K562 (cell line): Measurements from ENCODE around the gene SPATS2L. TPM values are rescaled to one million over a fixed set of nuclear protein-coding genes. Genes with fewer than 3 reads are reported as not detected.
A peak's percentile ranks its signal among the peaks of the same experiment; 100 is the strongest.

ENCODE experiments used
- GATAD2A ChIP-seq: fragments of 450-650 bp; IDR thresholded peaks from 2 replicates; pipeline ENCODE4 v1.6.1; 2017
- POLR2B ChIP-seq: fragments of 450-650 bp; IDR thresholded peaks from 2 replicates; pipeline ENCODE4 v1.6.1; 2018; ENCODE audit warnings: low read depth; ENCODE audit not compliant: partially characterized antibody
- PRPF4 ChIP-seq: fragments of 200-400 bp; formaldehyde crosslinking; IDR thresholded peaks from one replicate; pipeline ENCODE4 v1.6.1; 2017; ENCODE audit warnings: low read length, low read depth, mild to moderate bottlenecking; ENCODE audit not compliant: insufficient read depth, poor library complexity, severe bottlenecking
- RBM14 ChIP-seq: fragments of 200-400 bp; formaldehyde crosslinking; IDR thresholded peaks from 2 replicates; pipeline ENCODE4 v1.6.1; 2018; ENCODE audit warnings: low read depth, mild to moderate bottlenecking, low read length, moderate library complexity, borderline replicate concordance; ENCODE audit not compliant: insufficient read depth
- THRB ChIP-seq: fragments of 450-650 bp; formaldehyde crosslinking; conservative IDR thresholded peaks from 2 replicates; pipeline ENCODE4 v1.4.0; 2022; ENCODE audit warnings: mild to moderate bottlenecking, missing genetic modification characterization
- ZNF143 ChIP-seq: sonication (generic); formaldehyde crosslinking; IDR thresholded peaks from 2 replicates; pipeline ENCODE4 v1.9.0; 2022; ENCODE audit warnings: mild to moderate bottlenecking, missing genetic modification reagents
- ZNF282 ChIP-seq: sonication (generic); formaldehyde crosslinking; IDR thresholded peaks from 2 replicates; pipeline ENCODE4 v1.8.1; 2023; ENCODE audit warnings: missing genetic modification reagents
- ZNF518B ChIP-seq: fragments of 250-450 bp; sonication (Bioruptor Pico); IDR thresholded peaks from 2 replicates; pipeline ENCODE4 v1.5.0; 2021; ENCODE audit warnings: mild to moderate bottlenecking, moderate library complexity
- polyA plus RNA-seq, 8 experiments: library from polyadenylated mRNA; depleted of rRNA in 4 of 8; stranded (reverse) in 5 of 8; unstranded in 3 of 8; fragments of >200 nt; fragmentation: Nextera tagmentation in 2 of 8; fragmentation: Illumina TruSeq in 1 of 8; extraction: Ambion mirVana in 2 of 8; extraction: Trizol in 1 of 8; gene quantifications; 2 replicates each; pipeline versions ENCODE4 v1.2.1 to v1.2.3, GENCODE V29; 2011 to 2014; ENCODE audit warnings: inconsistent platforms in 1 of 8, missing spikeins in 1 of 8
- total RNA-seq, 7 experiments: library from RNA; depleted of rRNA in 6 of 7; stranded (reverse); fragments of >200 nt in 6 of 7; fragmentation: Illumina TruSeq in 2 of 7; extraction: Trizol in 2 of 7; gene quantifications; 2 replicates each; pipeline versions ENCODE4 v1.2.1 to v1.2.3, GENCODE V29; 2011 to 2021; ENCODE audit warnings: low replicate concordance in 1 of 7
- TF ChIP-seq, protein P1 (sequence below), 2 experiments: fragments of 450-650 bp in 1 of 2; sonication (generic) in 1 of 2; formaldehyde crosslinking in 1 of 2; IDR thresholded peaks; 2 replicates each; pipeline versions ENCODE4 v1.7.1 to v1.9.0; 2016 to 2022; ENCODE audit warnings: inconsistent platforms in 1 of 2, mild to moderate bottlenecking in 1 of 2, missing genetic modification reagents in 1 of 2
- TF ChIP-seq, protein P2 (sequence below), 2 experiments: IDR thresholded peaks; 2 replicates each; pipeline ENCODE4 v1.6.1; 2011; ENCODE audit warnings: borderline replicate concordance in 1 of 2, control low read depth in 1 of 2, low read depth in 1 of 2, low read length in 1 of 2, mild to moderate bottlenecking in 1 of 2, mixed read lengths in 1 of 2, moderate library complexity in 1 of 2; ENCODE audit not compliant: insufficient read depth in 1 of 2, insufficient read length in 1 of 2, poor library complexity in 1 of 2, severe bottlenecking in 1 of 2; ENCODE audit errors: extremely low read depth in 1 of 2

SPATS2L gene
- total and polyA plus RNA-seq, 9 of the 15 experiments (the other 6 are each of a cell fraction or from before 2014, with no cell fraction given) = 11.3 to 41.5 (median 24.9) TPM

GRCh38 chr2:200306196-200306930 lies at the start of gene SPATS2L (continued):
- TF ChIP-seq, protein P1, sequence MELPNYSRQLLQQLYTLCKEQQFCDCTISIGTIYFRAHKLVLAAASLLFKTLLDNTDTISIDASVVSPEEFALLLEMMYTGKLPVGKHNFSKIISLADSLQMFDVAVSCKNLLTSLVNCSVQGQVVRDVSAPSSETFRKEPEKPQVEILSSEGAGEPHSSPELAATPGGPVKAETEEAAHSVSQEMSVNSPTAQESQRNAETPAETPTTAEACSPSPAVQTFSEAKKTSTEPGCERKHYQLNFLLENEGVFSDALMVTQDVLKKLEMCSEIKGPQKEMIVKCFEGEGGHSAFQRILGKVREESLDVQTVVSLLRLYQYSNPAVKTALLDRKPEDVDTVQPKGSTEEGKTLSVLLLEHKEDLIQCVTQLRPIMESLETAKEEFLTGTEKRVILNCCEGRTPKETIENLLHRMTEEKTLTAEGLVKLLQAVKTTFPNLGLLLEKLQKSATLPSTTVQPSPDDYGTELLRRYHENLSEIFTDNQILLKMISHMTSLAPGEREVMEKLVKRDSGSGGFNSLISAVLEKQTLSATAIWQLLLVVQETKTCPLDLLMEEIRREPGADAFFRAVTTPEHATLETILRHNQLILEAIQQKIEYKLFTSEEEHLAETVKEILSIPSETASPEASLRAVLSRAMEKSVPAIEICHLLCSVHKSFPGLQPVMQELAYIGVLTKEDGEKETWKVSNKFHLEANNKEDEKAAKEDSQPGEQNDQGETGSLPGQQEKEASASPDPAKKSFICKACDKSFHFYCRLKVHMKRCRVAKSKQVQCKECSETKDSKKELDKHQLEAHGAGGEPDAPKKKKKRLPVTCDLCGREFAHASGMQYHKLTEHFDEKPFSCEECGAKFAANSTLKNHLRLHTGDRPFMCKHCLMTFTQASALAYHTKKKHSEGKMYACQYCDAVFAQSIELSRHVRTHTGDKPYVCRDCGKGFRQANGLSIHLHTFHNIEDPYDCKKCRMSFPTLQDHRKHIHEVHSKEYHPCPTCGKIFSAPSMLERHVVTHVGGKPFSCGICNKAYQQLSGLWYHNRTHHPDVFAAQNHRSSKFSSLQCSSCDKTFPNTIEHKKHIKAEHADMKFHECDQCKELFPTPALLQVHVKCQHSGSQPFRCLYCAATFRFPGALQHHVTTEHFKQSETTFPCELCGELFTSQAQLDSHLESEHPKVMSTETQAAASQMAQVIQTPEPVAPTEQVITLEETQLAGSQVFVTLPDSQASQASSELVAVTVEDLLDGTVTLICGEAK (IDR thresholded peaks at IDR 0.05) = peak; percentile 53
- TF ChIP-seq, protein P1 (CRISPR knock-in tag; IDR thresholded peaks at IDR 0.05) = no peak
- TF ChIP-seq, protein P2, sequence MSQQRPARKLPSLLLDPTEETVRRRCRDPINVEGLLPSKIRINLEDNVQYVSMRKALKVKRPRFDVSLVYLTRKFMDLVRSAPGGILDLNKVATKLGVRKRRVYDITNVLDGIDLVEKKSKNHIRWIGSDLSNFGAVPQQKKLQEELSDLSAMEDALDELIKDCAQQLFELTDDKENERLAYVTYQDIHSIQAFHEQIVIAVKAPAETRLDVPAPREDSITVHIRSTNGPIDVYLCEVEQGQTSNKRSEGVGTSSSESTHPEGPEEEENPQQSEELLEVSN (IDR thresholded peaks at IDR 0.05; ENCODE audit: borderline replicate concordance in 1 of 2, extremely low read depth in 1 of 2, insufficient read depth in 1 of 2, insufficient read length in 1 of 2, low read depth in 1 of 2, low read length in 1 of 2, poor library complexity in 1 of 2, severe bottlenecking in 1 of 2) = peak in 1 of 2 experiments; percentile 74
- TF ChIP-seq ZNF143 = no peak
- TF ChIP-seq PRPF4 = no peak
- TF ChIP-seq THRB = 0 out of 2 replicates have a peak, but pooled peaks have one; percentile 17
- no peak for TF ChIP-seq RBM14
- no peak for TF ChIP-seq ZNF282 (CRISPR knock-in tag)
- no peak for TF ChIP-seq GATAD2A
- TF ChIP-seq ZNF518B (CRISPR knock-in tag) = no peak
- TF ChIP-seq POLR2B = peak; percentile 26
